ENCODE measurements around the gene RNF123.

- TF ChIP-seq EZH2 (IDR thresholded peaks at IDR 0.05; ENCODE audit: insufficient read depth, poor library complexity, severe bottlenecking) (no peak), EZH2phosphoT487 (IDR thresholded peaks at IDR 0.05; ENCODE audit: insufficient read depth, low read depth) (no peak)
Observed at GRCh38 chr3:49715611-49716121, 26.3 kb downstream of the RNF123 start.
